ENCODE results near the gene IL6R.

GRCh38 chr1:154496383-154496782 is 91.2 kb downstream of the IL6R start:
- TF ChIP-seq CTCF (IDR thresholded peaks at IDR 0.05; ENCODE audit: insufficient read depth, low read length) (no peak), POLR2AphosphoS5 (IDR thresholded peaks at IDR 0.05; ENCODE audit: low read depth) (no peak)
